Raji (cell line): ENCODE results near the gene SFR1.

ENCODE experiments used
- POLR2A ChIP-seq: IDR thresholded peaks from 2 replicates; pipeline ENCODE4 v1.6.1; 2011; ENCODE audit warnings: low read depth, low read length, control low read depth; ENCODE audit not compliant: insufficient read depth

SFR1 gene

GRCh38 chr10:104123397-104123796, 1.4 kb downstream of the SFR1 start:
- TF ChIP-seq POLR2A: no peak

GRCh38 chr10:104127411-104127810, 5.4 kb downstream of the SFR1 start:
- no peak for TF ChIP-seq POLR2A

GRCh38 chr10:104128214-104128613, 6.2 kb downstream of the SFR1 start:
- TF ChIP-seq POLR2A: no peak

GRCh38 chr10:104130041-104130440, 8.1 kb downstream of the SFR1 start:
- no peak for TF ChIP-seq POLR2A

GRCh38 chr10:104138131-104138530, 16.2 kb downstream of the SFR1 start:
- no peak for TF ChIP-seq POLR2A

GRCh38 chr10:104139221-104139620, 17.2 kb downstream of the SFR1 start:
- no peak for TF ChIP-seq POLR2A

- TF ChIP-seq POLR2A: no peak
Observed at GRCh38 chr10:104142081-104142480, 20.1 kb downstream of the SFR1 start.

DNA sequence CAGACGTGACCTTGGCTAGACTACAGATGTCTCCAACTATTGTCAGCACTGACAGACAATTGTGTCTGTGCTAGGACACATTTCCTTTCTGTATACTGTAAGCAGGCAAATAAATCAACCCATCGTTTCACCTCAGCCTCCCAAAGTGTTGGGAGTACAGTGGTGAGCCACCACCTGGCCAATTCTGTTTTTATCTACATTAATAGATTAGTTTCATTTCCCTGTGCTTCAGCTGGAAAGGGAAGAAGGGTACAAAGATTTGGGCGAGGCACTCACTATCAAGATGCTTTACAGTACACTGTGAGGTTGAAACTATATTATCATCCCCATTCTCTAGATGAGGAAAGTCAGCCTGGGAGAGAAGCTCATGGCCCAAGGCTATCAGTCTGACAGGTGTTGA, 21.9 kb downstream of the SFR1 start:
- TF ChIP-seq POLR2A: no peak

DNA sequence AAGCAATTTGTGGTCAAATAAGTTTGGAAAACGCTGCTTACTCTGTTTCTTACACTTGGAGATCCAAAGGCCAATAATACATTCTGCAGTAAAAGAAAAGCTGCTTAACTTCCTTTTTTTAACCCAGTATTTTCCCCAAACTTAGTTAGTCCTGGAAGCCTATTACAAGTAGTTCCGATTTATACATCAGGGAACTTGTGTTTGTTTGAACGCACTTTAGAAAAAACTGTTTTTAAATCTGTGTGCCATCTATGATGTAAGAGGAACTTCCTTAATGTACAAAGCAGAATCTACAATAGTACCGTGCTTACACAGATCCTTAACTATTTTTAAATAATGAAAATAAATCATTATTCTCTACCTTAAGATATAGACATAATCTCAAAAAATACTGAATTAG, 23.0 kb downstream of the SFR1 start:
- TF ChIP-seq POLR2A: no peak

- TF ChIP-seq POLR2A: no peak
Observed at GRCh38 chr10:104146882-104147281, 24.9 kb downstream of the SFR1 start.

GRCh38 chr10:104150139-104150538, 28.2 kb downstream of the SFR1 start:
- TF ChIP-seq POLR2A: no peak

GRCh38 chr10:104151737-104152136, 29.8 kb downstream of the SFR1 start:
- no peak for TF ChIP-seq POLR2A

GRCh38 chr10:104155591-104155990, 33.6 kb downstream of the SFR1 start:
- no peak for TF ChIP-seq POLR2A

GRCh38 chr10:104170610-104171254, 48.8 kb downstream of the SFR1 start:
- no peak for TF ChIP-seq POLR2A
